Heart left ventricle (tissue), 16 donors: ENCODE data around the gene ADCY7. TPM values are rescaled to one million over a fixed set of nuclear protein-coding genes. Genes with fewer than 3 reads are reported as not detected.
A peak's percentile ranks its signal among the peaks of the same experiment; 100 is the strongest.

Source experiments
- ATAC-seq, 4 donors: fragments of 200-7000 bp; cut with Tn5 transposase; one replicate each; pipeline ENCODE4 v1.9.1; 2020 to 2022; ENCODE audit warnings: moderate library complexity in 4 of 4, mild to moderate bottlenecking in 3 of 4, moderate number of reproducible peaks in 1 of 4
- DNase-seq, 5 donors: peaks; one replicate each; pipeline ENCODE4 v3.0.0-alpha.2; 2020
- H3K27ac ChIP-seq, 12 donors: fragments of 200-600 bp; sonication (generic) in 4 of 12; one replicate each; pipeline versions ENCODE4 v1.5.0 to v1.8.0; 2016 to 2022; ENCODE audit warnings: mild to moderate bottlenecking in 2 of 12
- H3K27me3 ChIP-seq, 9 donors: fragments of 200-600 bp; sonication (generic) in 2 of 9; one replicate each; pipeline versions ENCODE4 v1.5.1 to v1.8.0; 2016 to 2022; ENCODE audit warnings: mild to moderate bottlenecking in 3 of 9
- H3K36me3 ChIP-seq, 9 donors: fragments of 200-600 bp; sonication (generic) in 2 of 9; one replicate each; pipeline versions ENCODE4 v1.5.0 to v1.8.0; 2018 to 2022; ENCODE audit warnings: mild to moderate bottlenecking in 2 of 9
- H3K4me1 ChIP-seq, 12 donors: fragments of 200-600 bp; sonication (generic) in 4 of 12; one replicate each; pipeline versions ENCODE4 v1.5.0 to v1.8.0; 2016 to 2022; ENCODE audit warnings: mild to moderate bottlenecking in 3 of 12
- H3K4me3 ChIP-seq, 12 donors: fragments of 200-600 bp; sonication (generic) in 4 of 12; one replicate each; pipeline versions ENCODE4 v1.5.0 to v1.8.0; 2017 to 2022; ENCODE audit warnings: mild to moderate bottlenecking in 9 of 12, moderate library complexity in 4 of 12
- H3K9me3 ChIP-seq, 12 donors: fragments of 200-600 bp; sonication (generic) in 4 of 12; one replicate each; pipeline versions ENCODE4 v1.5.0 to v1.8.0; 2016 to 2022; ENCODE audit warnings: mild to moderate bottlenecking in 1 of 12
- POLR2A ChIP-seq, 2 donors: fragments of 450-650 bp; IDR thresholded peaks; one replicate each; pipeline ENCODE4 v1.6.1; 2017; ENCODE audit warnings: antibody characterized with exemption in 2 of 2, mild to moderate bottlenecking in 2 of 2, moderate library complexity in 2 of 2
- WGBS, 4 donors: extraction: QIAGEN DNeasy Blood & Tissue Kit in 2 of 4; methylation state at CpG; one replicate each; pipeline versions ENCODE4 v1.1.5 to v1.1.7; 2013 to 2018; 5-methylcytosine and 5-hydroxymethylcytosine counted together
- intact Hi-C, 10 donors: fragments of 100-400 bp; cut with DNase I; formaldehyde crosslinking; loops; one replicate each; pipeline versions ENCODE4 v1.11.1 to v1.14.2; 2022
- polyA plus RNA-seq, 2 donors: library from polyadenylated mRNA; stranded (reverse); fragments of 200-250 nt; gene quantifications; one replicate each; pipeline ENCODE4 v1.2.3, GENCODE V29; 2013
- total RNA-seq, 9 donors: library from RNA; depleted of rRNA in 2 of 9; stranded (reverse); fragments of >200 nt in 2 of 9; fragmentation: NEBNext Ultra II Directional in 3 of 9; extraction: Animal tissue kit (Norgen Biotek cat#: 25700) in 3 of 9; gene quantifications; one replicate each; pipeline versions ENCODE4 v1.1.0 to v1.2.4, GENCODE V29; 2016 to 2023
- TF ChIP-seq, protein P1 (sequence below), 12 donors: fragments of 200-600 bp; sonication (generic) in 4 of 12; IDR thresholded peaks; one replicate each; pipeline versions ENCODE4 v1.5.0 to v1.8.0; 2018 to 2022; ENCODE audit warnings: antibody characterized with exemption in 12 of 12, mild to moderate bottlenecking in 5 of 12
- donor health status: ischemic (EF 13 %, LVEDD 7.1; RV severe dilation, severe dysfunction).
- donor health status: healthy with polysubstance abuse.
- donor health status: DM: no; HTN: yes; CAD: no.
- donor health status: DM: no; HTN: no; CAD: no.
- donor health status: ischemic (EF 25% LVEDD 6.9; RV normal size, moderate dysfunction).
- donor health status: ischemic (EF 25% LVEDD 5.7; RV mildly dilated, moderate dysfunction).
- donor health status: healthy.
- donor health status: DM: yes; HTN: yes; CAD: no.
- donor health status: ischemic (EF 35%, LVEDD 5.7; RV mildly dilated, moderate dysfunction).
- donor health status: nonischemic (EF 11% LVEDD 7.7; RV severe dilation, severe dysfunction).
- donor health status: DM: yes; HTN: yes; CAD: no.
- donor health status: PGD.
- donor health status: ischemic (EF 29% LVEDD 5.4; RV normal size, mild dysfunction).
- donor health status: nonischemic (EF 23%, LVEDD 6.1; RV moderate dilation, normal function).

The ADCY7 gene
- total and polyA plus RNA-seq, 11 donors: 3.2 to 46.7 (median 5.3) TPM

GRCh38 chr16:50302472-50303005 lies 36.2 kb downstream of the ADCY7 start:
- TF ChIP-seq, protein P1, sequence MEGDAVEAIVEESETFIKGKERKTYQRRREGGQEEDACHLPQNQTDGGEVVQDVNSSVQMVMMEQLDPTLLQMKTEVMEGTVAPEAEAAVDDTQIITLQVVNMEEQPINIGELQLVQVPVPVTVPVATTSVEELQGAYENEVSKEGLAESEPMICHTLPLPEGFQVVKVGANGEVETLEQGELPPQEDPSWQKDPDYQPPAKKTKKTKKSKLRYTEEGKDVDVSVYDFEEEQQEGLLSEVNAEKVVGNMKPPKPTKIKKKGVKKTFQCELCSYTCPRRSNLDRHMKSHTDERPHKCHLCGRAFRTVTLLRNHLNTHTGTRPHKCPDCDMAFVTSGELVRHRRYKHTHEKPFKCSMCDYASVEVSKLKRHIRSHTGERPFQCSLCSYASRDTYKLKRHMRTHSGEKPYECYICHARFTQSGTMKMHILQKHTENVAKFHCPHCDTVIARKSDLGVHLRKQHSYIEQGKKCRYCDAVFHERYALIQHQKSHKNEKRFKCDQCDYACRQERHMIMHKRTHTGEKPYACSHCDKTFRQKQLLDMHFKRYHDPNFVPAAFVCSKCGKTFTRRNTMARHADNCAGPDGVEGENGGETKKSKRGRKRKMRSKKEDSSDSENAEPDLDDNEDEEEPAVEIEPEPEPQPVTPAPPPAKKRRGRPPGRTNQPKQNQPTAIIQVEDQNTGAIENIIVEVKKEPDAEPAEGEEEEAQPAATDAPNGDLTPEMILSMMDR (IDR thresholded peaks at IDR 0.05): no peak
- TF ChIP-seq POLR2A (IDR thresholded peaks at IDR 0.05): no peak
- Histone ChIP-seq H3K36me3 (peaks cover 0 to 88% (median 0%) of the 10 kb centered on the region in 9 donors), H3K9me3 (no peaks in the 10 kb centered on the region), H3K27ac (no peak overlapping the region), H3K27me3 (no peaks in the 10 kb centered on the region), H3K4me3 (no peak overlapping the region), H3K4me1 (peaks cover 0 to 5% (median 0%) of the 10 kb centered on the region in 12 donors)
- WGBS, 4 donors: 85 to 94% (median 89%) methylated on average over 14 to 15 of the region's 15 CpGs
- peak in 1 of 5 donors; percentile 9 for DNase-seq
- intact Hi-C loops: no loop called here
- no peak for ATAC-seq

DNA sequence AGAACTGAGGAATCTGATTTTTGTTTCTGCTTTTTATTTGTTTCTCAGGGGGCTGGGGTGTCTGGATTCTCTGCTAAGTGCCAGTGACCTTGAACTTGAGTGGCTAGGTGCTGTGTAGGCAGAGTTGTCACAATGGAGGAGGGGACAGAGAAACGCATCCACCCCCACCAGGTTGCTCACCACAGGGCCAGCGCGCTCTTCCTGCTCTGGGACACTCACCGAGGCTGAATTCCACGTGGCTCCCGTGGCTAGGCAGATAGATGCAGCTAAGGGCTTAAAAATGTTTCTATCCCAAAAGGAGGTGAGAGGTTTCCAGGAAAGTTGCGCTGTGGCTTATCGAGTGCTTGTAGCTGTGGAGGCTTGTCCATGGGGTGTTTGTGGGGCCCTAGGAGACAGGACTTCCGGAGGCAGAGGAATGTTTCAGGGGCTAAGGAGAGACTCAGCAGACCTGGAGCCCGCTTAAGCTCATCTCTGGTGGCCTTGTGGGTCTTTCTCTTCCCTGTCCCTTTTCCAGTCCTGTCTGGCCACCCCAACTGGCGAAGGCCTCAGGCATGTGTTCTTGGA lies 36.8 kb downstream of the ADCY7 start:
- Histone ChIP-seq H3K4me1 (no peaks in the 10 kb centered on the region), H3K4me3 (no peak overlapping the region), H3K27ac (no peak overlapping the region), H3K9me3 (no peaks in the 10 kb centered on the region), H3K36me3 (peaks cover 0 to 86% (median 0%) of the 10 kb centered on the region in 9 donors), H3K27me3 (no peaks in the 10 kb centered on the region)
- WGBS, 4 donors: 73 to 82% (median 79%) methylated on average over 11 of the region's 11 CpGs
- intact Hi-C loops: no loop called here
- ATAC-seq (no peak), DNase-seq (peak in 2 of 5 donors; percentile 7 to 24)
- TF ChIP-seq, protein P1 (IDR thresholded peaks at IDR 0.05): no peak
- TF ChIP-seq POLR2A (IDR thresholded peaks at IDR 0.05): no peak

- Histone ChIP-seq H3K27me3 (no peaks in the 10 kb centered on the region), H3K27ac (no peak overlapping the region), H3K9me3 (no peaks in the 10 kb centered on the region), H3K36me3 (peaks cover 0 to 86% (median 0%) of the 10 kb centered on the region in 9 donors), H3K4me1 (no peaks in the 10 kb centered on the region), H3K4me3 (no peak overlapping the region)
- intact Hi-C loops: no loop called here
- WGBS, 4 donors: 83 to 89% (median 86%) methylated on average over 22 to 33 of the region's 33 CpGs
- no peak for TF ChIP-seq POLR2A (IDR thresholded peaks at IDR 0.05)
- TF ChIP-seq, protein P1 (IDR thresholded peaks at IDR 0.05): no peak
- ATAC-seq: no peak
- peak in 4 of 5 donors; percentile 2 to 56 (median 10) for DNase-seq
Observed at GRCh38 chr16:50303605-50304466, 37.5 kb downstream of the ADCY7 start.
